NB4 (cell line): ENCODE results near the gene STRA6.

ENCODE experiments used
- CTCF ChIP-seq: IDR thresholded peaks from one replicate; pipeline ENCODE4 v1.5.1; 2012; ENCODE audit warnings: low read depth, low read length
- POLR2A ChIP-seq: IDR thresholded peaks from 2 replicates; pipeline ENCODE4 v1.6.1; 2011; ENCODE audit warnings: mild to moderate bottlenecking; ENCODE audit not compliant: insufficient read length; ENCODE audit errors: extremely low read depth
- TF ChIP-seq, protein P1 (sequence below): IDR thresholded peaks from 2 replicates; pipeline ENCODE4 v1.6.1; 2011; ENCODE audit warnings: low read depth, low read length

GRCh38 chr15:74221399-74222239 lies 19.0 kb upstream of the STRA6 start:
- TF ChIP-seq POLR2A (no peak), CTCF (no peak)
- TF ChIP-seq, protein P1, sequence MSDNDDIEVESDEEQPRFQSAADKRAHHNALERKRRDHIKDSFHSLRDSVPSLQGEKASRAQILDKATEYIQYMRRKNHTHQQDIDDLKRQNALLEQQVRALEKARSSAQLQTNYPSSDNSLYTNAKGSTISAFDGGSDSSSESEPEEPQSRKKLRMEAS: no peak
